Colonic mucosa (tissue), 4 donors: ENCODE measurements around the gene PAK4. TPM values are rescaled to one million over a fixed set of nuclear protein-coding genes. Genes with fewer than 3 reads are reported as not detected.

ENCODE experiments used
- DNase-seq: peaks from one replicate; pipeline ENCODE4 v3.0.0-alpha.2; 2020
- H3K27ac ChIP-seq: fragments of 200-600 bp; one replicate; pipeline ENCODE4 v1.8.0; 2021
- H3K27me3 ChIP-seq: fragments of 200-600 bp; one replicate; pipeline ENCODE4 v1.8.0; 2021
- H3K36me3 ChIP-seq: fragments of 200-600 bp; one replicate; pipeline ENCODE4 v1.8.0; 2021
- H3K4me1 ChIP-seq: fragments of 200-600 bp; one replicate; pipeline ENCODE4 v1.8.0; 2021; ENCODE audit warnings: mild to moderate bottlenecking
- H3K4me3 ChIP-seq: fragments of 200-600 bp; one replicate; pipeline ENCODE4 v1.8.0; 2021
- H3K9ac ChIP-seq, 2 donors: one replicate each; pipeline ENCODE4 v1.7.0; 2013; ENCODE audit warnings: control low read depth in 2 of 2, low read depth in 2 of 2, low read length in 2 of 2
- H3K9me3 ChIP-seq: fragments of 200-600 bp; one replicate; pipeline ENCODE4 v1.8.0; 2021
- intact Hi-C: fragments of 100-400 bp; cut with DNase I; formaldehyde crosslinking; loops from one replicate; pipeline ENCODE4 v1.14.1; 2022
- total RNA-seq, 2 donors: library from RNA; stranded (reverse); fragmentation: NEBNext Ultra II Directional in 1 of 2; extraction: Animal tissue kit (Norgen Biotek cat#: 25700) in 1 of 2; gene quantifications; one replicate each; pipeline ENCODE4 v1.2.1, GENCODE V29; 2021
- TF ChIP-seq, protein P1 (sequence below): fragments of 200-600 bp; IDR thresholded peaks from one replicate; pipeline ENCODE4 v1.8.0; 2022; ENCODE audit warnings: antibody characterized with exemption, mild to moderate bottlenecking
- donor health status: healthy.
- donor health status: DM: no; HTN: no; CAD: no.
- donor health status: DM: no; HTN: no; CAD: no.

PAK4 gene
- total RNA-seq, 2 donors from 2014 or later = 85.5 to 127 TPM

DNA sequence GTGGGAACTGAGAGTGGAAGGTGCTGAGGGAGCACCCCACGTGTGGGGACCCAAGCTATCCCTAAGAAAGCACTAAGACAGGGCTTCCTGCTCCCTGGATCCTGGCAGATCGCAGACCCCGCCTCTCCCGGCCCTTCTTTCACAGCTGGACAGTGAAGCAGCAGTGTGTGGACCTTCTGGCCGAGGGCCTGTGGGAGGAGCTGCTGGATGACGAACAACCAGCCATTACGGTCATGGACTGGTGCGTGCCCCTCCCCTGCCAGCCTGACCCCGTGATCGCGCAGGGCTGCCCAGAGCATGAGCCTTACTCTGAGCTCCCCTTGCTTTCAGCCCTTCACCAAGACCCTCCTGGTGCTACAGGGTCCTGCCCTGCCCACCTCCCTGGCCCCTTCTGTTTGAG lies 73.4 kb downstream of the PAK4 start:
- no peak overlapping the region for H3K27ac ChIP-seq
- H3K9ac ChIP-seq = no peak overlapping the region
- no peak overlapping the region for H3K4me3 ChIP-seq
- H3K36me3 ChIP-seq = no peaks in the 10 kb centered on the region
- peaks cover 4% of the 10 kb centered on the region for H3K4me1 ChIP-seq
- H3K27me3 ChIP-seq = peaks cover 55% of the 10 kb centered on the region
- intact Hi-C loops = no loop called here
- H3K9me3 ChIP-seq = no peaks in the 10 kb centered on the region
- no peak for DNase-seq
- TF ChIP-seq, protein P1, sequence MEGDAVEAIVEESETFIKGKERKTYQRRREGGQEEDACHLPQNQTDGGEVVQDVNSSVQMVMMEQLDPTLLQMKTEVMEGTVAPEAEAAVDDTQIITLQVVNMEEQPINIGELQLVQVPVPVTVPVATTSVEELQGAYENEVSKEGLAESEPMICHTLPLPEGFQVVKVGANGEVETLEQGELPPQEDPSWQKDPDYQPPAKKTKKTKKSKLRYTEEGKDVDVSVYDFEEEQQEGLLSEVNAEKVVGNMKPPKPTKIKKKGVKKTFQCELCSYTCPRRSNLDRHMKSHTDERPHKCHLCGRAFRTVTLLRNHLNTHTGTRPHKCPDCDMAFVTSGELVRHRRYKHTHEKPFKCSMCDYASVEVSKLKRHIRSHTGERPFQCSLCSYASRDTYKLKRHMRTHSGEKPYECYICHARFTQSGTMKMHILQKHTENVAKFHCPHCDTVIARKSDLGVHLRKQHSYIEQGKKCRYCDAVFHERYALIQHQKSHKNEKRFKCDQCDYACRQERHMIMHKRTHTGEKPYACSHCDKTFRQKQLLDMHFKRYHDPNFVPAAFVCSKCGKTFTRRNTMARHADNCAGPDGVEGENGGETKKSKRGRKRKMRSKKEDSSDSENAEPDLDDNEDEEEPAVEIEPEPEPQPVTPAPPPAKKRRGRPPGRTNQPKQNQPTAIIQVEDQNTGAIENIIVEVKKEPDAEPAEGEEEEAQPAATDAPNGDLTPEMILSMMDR = no peak

DNA sequence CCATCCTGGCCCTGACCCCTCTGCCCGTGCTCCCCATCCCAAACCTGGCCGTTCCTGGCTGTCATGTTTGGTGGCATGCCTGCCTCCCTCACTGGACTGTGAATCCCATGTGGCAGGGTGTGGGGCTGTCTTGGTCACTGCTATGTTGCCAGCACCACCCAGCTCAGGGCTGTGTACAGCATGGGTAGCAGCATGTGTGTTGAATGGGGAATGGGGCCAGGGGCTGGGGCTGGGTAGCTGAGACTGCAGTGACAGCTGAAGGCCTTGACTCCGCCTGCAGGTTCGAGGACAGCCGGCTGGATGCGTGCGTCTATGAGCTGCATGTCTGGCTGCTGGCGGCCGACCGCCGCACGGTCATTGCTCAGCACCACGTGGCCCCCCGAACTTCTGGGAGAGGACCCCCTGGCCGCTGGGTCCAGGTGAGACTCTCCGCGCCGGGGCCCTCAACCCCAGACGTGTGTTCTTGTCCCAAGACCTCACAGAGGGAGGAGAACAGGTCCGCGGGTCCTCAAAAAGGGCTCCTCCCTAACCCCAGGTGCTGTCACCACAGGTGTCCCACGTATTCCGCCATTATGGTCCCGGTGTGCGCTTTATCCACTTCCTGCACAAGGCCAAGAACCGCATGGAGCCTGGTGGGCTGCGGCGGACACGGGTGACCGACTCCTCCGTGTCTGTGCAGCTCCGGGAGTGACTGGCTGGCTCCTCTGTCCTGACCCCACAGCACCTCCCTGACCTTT lies 74.6 kb downstream of the PAK4 start:
- TF ChIP-seq, protein P1 = no peak
- Histone ChIP-seq H3K27me3 (peaks cover 67% of the 10 kb centered on the region), H3K4me3 (no peak overlapping the region)

DNA sequence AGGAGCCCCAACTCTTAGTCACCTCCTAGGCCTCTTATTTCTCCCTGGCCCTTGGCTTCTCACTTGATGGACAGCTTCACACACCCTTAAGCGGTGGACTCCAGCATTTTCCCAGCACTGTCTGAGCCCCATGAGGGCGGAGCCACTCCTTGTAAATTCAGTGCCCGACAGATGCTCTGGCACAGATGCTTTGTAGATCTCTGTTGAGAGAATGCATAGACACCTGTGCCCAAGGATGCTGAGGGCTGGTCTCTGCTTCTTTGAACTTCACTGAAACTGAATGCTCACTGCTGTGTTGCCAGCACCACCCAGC lies 75.2 kb downstream of the PAK4 start:
- intact Hi-C loops = no loop called here
- Histone ChIP-seq H3K9me3 (no peaks in the 10 kb centered on the region), H3K36me3 (no peaks in the 10 kb centered on the region), H3K27me3 (peaks cover 67% of the 10 kb centered on the region), H3K4me3 (no peak overlapping the region), H3K9ac (no peak overlapping the region), H3K27ac (no peak overlapping the region), H3K4me1 (peaks cover 4% of the 10 kb centered on the region)
- TF ChIP-seq, protein P1 = no peak
- DNase-seq = no peak

More for the DNA sequence above, 74.6 kb downstream of the PAK4 start:
- peaks cover 4% of the 10 kb centered on the region for H3K4me1 ChIP-seq
- intact Hi-C loops = no loop called here
- no peak for DNase-seq
- no peak overlapping the region for H3K9ac ChIP-seq
- no peaks in the 10 kb centered on the region for H3K36me3 ChIP-seq
- no peak overlapping the region for H3K27ac ChIP-seq
- no peaks in the 10 kb centered on the region for H3K9me3 ChIP-seq

DNA sequence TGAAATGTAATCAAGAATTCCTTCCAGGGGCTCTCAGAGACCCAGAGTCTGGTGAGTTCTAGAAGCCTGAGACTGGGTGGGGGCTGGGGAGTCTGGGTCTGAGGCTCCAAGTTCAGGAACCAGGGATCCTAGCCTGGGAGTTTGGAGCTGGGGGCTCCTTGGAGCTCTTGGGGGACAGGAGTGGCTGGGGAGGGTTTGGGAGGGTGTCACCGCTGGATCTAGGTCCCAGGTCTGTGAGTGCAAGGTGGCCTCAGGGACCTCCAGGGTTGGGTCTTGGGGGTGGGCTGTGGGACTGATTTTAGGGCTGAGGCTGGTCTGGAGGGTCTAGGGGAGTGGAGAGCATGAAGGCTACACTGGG lies 77.4 kb downstream of the PAK4 start:
- H3K4me1 ChIP-seq = no peaks in the 10 kb centered on the region
- intact Hi-C loops = no loop called here
- peaks cover 47% of the 10 kb centered on the region for H3K27me3 ChIP-seq
- no peaks in the 10 kb centered on the region for H3K36me3 ChIP-seq
- H3K27ac ChIP-seq = no peak overlapping the region
- H3K9me3 ChIP-seq = no peaks in the 10 kb centered on the region
- no peak for DNase-seq
- no peak overlapping the region for H3K4me3 ChIP-seq
- TF ChIP-seq, protein P1 = no peak
- no peak overlapping the region for H3K9ac ChIP-seq

DNA sequence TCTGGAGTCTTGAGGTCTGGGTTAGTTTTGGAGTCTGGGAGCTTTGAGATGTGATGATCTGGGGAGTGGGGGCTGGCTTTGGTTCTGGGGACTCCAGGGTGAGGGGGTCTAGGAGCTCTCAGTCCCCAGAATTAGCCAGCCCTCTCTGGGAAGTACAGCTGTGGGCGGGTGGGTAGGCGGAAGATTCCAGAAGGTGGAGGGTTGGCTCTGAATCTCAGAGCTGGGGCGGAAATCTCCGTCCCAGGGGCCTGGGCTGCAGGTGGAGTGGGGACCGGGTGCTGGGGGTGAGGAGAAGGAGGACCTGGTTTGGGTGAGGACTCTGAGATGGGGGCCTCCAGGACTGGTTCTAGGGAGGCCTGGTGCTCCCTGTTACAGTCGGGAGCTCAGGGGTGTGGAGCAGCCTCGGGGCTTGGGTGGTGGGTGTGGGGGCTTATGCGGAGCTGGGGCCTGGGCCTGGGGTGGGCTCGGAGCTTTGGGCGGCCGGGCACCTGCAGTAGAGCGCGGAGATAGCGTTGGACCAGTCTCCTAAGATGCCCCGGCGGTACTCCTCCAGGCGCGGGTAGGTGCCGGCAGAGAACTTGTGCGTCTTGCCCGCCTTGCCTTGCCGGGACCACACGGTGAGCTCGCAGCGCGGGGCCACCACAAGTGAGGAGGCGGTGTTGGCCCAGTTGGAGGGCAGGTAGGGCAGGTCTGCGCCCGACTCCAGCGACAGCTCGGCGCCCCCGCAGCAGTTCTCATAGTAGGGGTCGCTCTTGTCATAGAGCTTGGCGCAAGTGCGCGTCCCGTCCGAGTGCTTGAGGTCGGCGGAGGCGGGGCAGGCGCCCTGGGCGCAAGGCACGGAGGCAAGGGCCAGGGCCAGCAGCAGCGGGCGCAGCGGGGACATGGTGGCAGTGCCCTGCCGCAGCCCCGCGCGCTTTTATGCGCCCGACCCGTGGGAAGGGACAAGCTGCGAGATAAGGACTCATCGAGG lies 78.1 kb downstream of the PAK4 start, which contains the start of gene SYCN:
Gene SYCN (minus strand): TSS at position 892 of the 970 bp plus-strand sequence. CDS start 9 bp downstream, at position 883.
- intact Hi-C loops = no loop called here
- TF ChIP-seq, protein P1 = no peak
- Histone ChIP-seq H3K27me3 (peaks cover 43% of the 10 kb centered on the region), H3K27ac (no peak within 1 kb of the TSS), H3K9ac (no peak within 1 kb of the TSS), H3K36me3 (no peaks in the 10 kb centered on the region), H3K4me3 (no peak within 1 kb of the TSS), H3K9me3 (no peaks in the 10 kb centered on the region), H3K4me1 (no peaks in the 10 kb centered on the region)
- DNase-seq = no peak
